ENCODE measurements around the gene NFIX. TPM values are rescaled to one million over a fixed set of nuclear protein-coding genes. Genes with fewer than 3 reads are reported as not detected.

NFIX gene
- total and polyA plus RNA-seq, 9 of the 15 experiments (the other 6 are each of a cell fraction or from before 2014, with no cell fraction given), result 0.28 to 26.8 (median 5.4) TPM

DNA sequence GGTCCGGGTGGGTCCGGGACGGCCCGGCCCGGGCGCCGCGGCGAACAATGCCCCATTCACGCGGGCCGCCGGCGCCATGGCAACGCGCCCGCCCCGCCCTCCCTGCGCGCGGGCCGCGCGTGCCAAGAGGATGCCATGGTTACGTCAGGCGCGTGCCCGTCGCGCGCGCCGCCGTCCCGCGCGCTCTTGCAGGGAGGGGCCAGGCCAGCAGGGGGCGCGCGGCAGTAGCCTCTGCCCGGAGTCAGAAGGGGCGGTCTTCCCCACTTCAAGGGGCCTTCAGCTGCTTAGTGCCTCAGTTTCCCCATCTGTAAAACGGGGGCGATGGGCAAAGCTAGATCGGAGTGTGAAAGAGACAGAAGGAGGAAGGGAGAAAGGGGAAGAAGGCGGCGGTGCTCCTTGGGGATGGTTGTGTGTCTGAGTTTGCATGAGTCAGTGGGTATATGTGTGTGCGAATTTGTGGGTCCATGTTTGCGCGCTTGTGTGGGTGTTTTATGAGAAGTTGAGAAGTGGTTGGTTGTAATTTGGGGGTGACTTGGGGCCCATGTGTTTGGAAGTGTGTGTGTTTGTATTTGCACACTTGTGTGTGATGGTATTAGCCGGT, 11.6 kb upstream of the NFIX start (continued):
- TF ChIP-seq ZNF586 (CRISPR knock-in tag; conservative IDR thresholded peaks at IDR 0.05), result no peak
- TF ChIP-seq POLR2G (IDR thresholded peaks at IDR 0.05; ENCODE audit: low read depth, low read length), result peak; percentile 49; the same call in 1 of the 2 replicates
- no peak for TF ChIP-seq NFIX (CRISPR knock-in tag; IDR thresholded peaks at IDR 0.05; ENCODE audit: low read depth)
- TF ChIP-seq OTX1 (CRISPR knock-in tag; IDR thresholded peaks at IDR 0.05), result no peak
- no peak for TF ChIP-seq MYBL2 (IDR thresholded peaks at IDR 0.05; ENCODE audit: low read depth)
- no peak for TF ChIP-seq MYBL2 (CRISPR knock-in tag; IDR thresholded peaks at IDR 0.05; ENCODE audit: borderline replicate concordance)
- no peak for TF ChIP-seq ZNF212 (CRISPR knock-in tag; IDR thresholded peaks at IDR 0.05)
- TF ChIP-seq KLF10 (CRISPR knock-in tag; IDR thresholded peaks at IDR 0.05), result no peak
- TF ChIP-seq GTF2F1 (IDR thresholded peaks at IDR 0.05; ENCODE audit: low read depth, low read length), result no peak
- TF ChIP-seq KDM5B (IDR thresholded peaks at IDR 0.05; ENCODE audit: insufficient replicate concordance, low read depth, low read length), result no peak
- TF ChIP-seq, protein P1, sequence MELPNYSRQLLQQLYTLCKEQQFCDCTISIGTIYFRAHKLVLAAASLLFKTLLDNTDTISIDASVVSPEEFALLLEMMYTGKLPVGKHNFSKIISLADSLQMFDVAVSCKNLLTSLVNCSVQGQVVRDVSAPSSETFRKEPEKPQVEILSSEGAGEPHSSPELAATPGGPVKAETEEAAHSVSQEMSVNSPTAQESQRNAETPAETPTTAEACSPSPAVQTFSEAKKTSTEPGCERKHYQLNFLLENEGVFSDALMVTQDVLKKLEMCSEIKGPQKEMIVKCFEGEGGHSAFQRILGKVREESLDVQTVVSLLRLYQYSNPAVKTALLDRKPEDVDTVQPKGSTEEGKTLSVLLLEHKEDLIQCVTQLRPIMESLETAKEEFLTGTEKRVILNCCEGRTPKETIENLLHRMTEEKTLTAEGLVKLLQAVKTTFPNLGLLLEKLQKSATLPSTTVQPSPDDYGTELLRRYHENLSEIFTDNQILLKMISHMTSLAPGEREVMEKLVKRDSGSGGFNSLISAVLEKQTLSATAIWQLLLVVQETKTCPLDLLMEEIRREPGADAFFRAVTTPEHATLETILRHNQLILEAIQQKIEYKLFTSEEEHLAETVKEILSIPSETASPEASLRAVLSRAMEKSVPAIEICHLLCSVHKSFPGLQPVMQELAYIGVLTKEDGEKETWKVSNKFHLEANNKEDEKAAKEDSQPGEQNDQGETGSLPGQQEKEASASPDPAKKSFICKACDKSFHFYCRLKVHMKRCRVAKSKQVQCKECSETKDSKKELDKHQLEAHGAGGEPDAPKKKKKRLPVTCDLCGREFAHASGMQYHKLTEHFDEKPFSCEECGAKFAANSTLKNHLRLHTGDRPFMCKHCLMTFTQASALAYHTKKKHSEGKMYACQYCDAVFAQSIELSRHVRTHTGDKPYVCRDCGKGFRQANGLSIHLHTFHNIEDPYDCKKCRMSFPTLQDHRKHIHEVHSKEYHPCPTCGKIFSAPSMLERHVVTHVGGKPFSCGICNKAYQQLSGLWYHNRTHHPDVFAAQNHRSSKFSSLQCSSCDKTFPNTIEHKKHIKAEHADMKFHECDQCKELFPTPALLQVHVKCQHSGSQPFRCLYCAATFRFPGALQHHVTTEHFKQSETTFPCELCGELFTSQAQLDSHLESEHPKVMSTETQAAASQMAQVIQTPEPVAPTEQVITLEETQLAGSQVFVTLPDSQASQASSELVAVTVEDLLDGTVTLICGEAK (IDR thresholded peaks at IDR 0.05), result no peak
- TF ChIP-seq, protein P1 (CRISPR knock-in tag; IDR thresholded peaks at IDR 0.05), result no peak
- peak; percentile 80 for TF ChIP-seq ZNF263 (CRISPR knock-in tag; IDR thresholded peaks at IDR 0.05; ENCODE audit: borderline replicate concordance)
- no peak for TF ChIP-seq PHB2 (IDR thresholded peaks at IDR 0.05; ENCODE audit: low read depth)
- no peak for TF ChIP-seq SUPT5H (IDR thresholded peaks at IDR 0.05)
- no peak for TF ChIP-seq CBFA2T3 (IDR thresholded peaks at IDR 0.05)
- TF ChIP-seq SMARCC2 (IDR thresholded peaks at IDR 0.05; ENCODE audit: low read depth), result no peak
- no peak for TF ChIP-seq SRF (CRISPR knock-in tag; IDR thresholded peaks at IDR 0.05)
- TF ChIP-seq, protein P2, sequence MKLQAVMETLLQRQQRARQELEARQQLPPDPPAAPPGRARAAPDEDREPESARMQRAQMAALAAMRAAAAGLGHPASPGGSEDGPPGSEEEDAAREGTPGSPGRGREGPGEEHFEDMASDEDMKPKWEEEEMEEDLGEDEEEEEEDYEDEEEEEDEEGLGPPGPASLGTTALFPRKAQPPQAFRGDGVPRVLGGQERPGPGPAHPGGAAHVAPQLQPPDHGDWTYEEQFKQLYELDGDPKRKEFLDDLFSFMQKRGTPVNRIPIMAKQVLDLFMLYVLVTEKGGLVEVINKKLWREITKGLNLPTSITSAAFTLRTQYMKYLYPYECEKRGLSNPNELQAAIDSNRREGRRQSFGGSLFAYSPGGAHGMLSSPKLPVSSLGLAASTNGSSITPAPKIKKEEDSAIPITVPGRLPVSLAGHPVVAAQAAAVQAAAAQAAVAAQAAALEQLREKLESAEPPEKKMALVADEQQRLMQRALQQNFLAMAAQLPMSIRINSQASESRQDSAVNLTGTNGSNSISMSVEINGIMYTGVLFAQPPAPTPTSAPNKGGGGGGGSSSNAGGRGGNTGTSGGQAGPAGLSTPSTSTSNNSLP (IDR thresholded peaks at IDR 0.05; ENCODE audit: borderline replicate concordance, low read depth, low read length), result no peak
- TF ChIP-seq TARDBP (IDR thresholded peaks at IDR 0.05), result no peak
- no peak for TF ChIP-seq WHSC1 (IDR thresholded peaks at IDR 0.05; ENCODE audit: low read length)
